CD1c-positive myeloid dendritic cell (primary cell): ENCODE data around the gene NRXN3.

ENCODE experiments used
- DNase-seq: peaks from one replicate; pipeline ENCODE4 v3.0.0-alpha.2; 2016; ENCODE audit errors: extremely low spot score

Gene NRXN3

DNA sequence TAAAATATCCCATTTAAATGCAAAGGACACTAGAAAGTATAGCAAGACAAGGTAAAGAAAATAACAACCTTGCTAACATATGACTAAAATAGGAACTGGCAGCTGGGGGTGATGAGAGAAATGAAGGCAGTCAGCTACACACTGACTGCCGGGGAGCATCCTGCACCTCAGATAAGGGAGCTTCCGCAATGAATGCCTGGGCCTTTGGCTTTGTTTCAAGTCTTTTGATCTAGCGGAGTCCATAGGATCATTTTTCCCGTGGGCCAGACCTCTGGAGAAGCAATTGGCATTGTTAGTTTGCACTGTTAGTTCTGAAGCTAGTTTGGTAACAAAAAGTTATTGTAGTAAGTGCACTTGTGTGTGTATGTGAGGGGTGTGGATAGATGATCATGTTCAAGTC lies 1401.2 kb downstream of the NRXN3 start:
- no peak for DNase-seq

DNA sequence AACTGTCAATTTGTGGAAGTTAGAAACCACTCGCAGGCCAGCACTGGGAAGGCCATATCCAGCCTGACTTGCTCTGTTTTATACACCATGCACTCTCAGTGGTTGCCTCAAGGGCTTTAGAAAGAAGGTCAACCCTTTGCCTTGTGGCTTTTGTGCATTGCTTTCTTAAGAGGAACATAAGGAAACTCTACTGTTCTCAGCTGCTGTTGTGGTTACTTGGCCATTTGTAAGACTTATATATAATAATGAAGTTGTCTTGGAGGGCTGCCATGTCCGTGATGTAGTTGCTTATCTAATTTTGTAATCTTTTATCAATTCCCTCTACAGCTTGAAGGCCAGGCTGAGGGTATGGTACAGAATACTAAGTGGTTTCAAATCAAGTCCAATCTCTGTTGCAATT lies 1403.3 kb downstream of the NRXN3 start:
- DNase-seq, result no peak

DNA sequence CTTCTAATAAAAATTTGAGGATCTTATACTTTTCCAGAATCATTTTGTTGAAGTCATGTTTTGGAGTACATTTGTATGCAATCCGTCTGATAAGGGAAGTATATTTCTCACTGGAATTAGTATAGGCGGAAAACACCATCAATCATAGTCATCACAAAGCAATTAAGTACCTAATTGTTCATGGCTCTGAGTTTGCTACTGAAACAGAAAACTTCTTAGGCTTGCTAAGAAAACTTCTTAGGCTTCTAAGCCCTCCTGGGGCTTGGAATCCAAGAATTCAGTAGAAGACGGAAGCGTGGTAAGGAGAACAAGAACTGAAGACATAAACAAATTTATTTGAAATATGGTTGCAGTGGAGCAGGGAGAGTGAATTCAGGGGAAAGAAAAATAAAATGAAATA lies 1404.9 kb downstream of the NRXN3 start:
- DNase-seq, result no peak

DNA sequence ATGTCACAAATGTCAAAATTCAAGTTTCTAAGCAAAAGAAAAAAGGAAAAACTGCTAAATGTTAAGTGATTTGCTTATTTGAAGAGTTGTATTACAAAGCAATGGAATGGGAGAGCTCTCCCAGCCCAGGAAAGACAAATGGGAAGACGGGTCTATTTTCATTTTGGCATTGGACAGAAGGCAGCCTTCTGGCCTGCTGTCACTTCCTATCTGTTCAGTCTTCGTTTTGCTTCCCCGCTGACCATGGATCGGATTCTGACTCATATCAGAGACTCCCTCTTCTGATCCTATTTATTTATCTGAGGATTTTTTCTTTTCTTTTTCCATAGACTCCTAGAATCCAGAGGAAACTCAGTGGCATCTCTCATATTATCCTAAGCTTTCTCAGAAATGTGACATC lies 1406.3 kb downstream of the NRXN3 start:
- DNase-seq, result no peak

DNA sequence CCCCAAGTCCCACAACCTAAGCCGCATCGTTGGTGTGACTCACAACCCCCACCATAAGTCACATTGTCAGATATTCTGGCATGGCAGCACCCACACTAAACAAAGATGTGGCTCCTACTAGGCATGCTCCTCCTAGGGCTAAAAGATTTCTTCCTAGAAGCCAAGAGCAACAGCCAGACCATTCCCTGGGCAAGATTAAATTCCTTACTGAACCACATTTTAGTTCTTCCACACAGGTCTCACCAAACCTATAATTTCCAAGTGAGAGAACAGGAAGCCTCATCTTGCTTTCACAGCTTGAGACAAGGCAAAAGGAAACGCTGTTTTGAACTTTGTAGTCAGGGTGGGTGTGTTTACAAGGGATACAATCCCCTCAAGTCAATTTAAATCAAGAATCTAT lies 1408.3 kb downstream of the NRXN3 start:
- DNase-seq, result no peak

DNA sequence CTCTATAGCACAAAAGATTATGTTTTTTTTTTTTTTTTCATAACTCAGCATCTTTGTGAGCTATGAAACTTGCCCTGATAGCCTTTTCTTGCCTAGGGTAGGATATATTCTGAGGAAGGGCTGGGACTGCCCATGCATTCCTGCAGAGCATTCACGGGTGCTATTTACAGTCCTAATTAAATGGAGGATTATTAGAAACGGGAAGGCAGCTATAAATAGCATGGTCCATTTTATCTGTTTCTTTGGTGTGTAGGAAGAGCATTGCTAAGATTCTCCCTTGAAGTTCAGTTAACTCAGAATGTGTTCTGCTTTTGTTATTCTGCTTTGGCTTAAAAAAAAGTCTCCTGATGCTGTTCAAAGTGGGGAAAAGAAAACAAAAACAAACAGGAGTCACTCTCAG lies 1410.2 kb downstream of the NRXN3 start:
- DNase-seq, result no peak

DNA sequence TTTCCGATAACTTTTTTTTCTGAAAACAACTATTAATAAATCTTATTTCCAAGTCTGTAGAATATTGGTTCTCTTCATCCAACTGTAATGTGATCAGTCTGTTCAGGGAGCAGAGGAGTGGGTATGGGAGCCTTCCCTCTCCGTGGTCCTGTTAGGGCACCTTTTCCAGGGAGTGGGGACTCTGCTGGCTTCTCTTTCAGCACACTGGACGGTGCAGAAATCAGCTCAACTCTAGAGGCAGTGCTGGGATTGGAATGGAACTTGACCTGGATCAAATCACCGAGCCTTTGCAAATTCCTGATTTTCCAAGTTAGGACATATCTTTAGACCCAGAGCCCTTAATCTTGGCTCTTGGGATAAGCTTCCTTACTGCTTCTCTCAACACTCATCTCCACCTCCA lies 1410.7 kb downstream of the NRXN3 start:
- DNase-seq, result no peak

DNA sequence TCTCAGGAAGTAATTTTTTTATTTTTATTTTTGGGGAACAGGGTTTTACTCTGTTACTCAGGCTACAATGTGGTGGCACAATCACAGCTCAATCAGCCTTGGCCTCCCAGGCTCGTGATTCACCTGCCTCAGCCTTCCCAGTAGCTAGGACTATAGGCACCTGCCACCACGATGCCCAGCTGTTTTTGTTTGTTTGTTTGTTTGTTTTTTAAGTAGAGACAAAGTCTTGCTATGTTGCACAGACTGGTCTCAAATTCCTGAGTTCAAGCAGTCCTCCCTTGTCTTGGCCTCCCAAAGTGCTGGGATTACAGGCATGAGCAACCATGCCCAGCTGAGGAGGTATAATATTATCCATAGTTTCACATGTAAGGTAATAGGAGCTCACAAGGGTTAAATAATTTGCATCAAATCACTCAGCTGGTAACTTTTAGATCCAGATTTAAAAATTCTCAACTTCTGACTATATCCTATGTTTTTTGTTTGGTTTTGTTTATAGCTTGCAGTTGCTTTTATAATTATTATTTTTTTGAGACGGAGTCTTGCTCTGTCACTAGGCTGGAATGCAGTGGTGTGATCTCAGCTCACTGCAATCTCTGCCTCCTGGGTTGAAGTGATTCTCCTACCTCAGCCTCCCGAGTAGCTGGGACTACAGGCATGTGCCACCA lies 1411.9 kb downstream of the NRXN3 start:
- no peak for DNase-seq

DNA sequence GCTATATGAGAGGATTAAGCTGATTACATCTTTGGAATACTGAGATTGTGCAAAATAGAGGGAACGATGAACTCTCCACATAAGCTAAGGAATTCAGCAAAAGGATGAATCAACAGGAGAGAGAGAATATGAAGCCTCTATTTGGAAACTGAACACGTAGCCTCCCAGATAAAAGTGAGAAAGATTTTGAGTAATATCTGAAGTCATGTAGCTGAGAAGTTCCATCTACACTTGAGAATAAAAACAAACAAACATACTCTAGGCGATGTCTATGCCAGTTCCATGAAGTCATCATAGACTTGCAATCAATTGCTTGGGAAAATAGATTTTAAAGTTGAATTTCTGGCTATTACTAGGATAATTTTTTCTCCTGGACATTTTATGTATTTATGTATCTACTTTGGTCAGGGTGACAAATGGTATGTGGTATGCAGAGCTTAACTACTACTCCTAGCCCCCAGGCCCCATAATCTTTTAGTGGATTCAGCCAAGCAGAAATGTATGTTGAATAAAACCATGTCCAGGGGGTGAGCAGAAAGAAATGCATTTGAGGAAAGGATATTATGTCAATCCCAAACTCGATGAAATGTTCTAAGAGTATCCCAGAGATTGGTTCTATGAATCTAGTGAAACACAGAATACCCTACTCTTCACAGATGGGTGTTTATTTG lies 1413.7 kb downstream of the NRXN3 start:
- no peak for DNase-seq

DNA sequence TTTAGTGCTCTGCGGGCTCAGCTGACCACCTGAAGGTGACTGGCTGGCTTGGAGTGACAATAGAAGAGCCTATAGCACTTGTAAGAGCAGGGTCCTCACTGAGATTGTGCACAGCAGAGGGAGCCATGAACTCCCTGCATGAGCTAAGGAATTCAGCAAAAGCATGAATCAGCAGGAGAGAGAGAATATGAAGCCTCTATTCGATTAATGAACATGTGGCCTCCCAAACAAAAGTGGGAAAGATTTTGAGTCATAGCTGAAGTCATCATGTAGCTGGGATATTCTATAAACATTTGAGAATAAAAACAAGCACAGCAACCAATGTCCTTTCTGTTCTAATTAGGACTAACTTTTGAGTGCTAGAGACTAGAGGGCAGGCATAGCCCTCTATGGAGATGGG lies 1414.5 kb downstream of the NRXN3 start:
- DNase-seq, result no peak

DNA sequence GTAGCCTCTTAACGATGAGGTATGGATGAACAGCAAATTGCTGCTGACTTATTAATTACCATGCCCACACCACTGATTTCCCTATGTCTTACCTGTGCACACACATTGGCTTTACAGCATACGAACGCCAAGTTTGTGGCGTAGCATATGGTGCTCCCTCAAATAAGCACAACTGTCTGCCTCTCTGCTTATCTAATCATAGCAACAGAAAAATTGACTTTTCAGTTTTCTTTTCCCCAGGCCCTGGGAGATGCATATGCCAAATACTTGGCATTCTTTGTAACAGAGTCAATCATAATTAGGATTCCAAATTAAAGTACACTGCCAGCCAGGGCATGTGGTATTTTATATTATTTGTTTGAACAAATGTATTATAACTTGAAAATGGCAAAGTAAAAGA lies 1415.7 kb downstream of the NRXN3 start:
- no peak for DNase-seq

DNA sequence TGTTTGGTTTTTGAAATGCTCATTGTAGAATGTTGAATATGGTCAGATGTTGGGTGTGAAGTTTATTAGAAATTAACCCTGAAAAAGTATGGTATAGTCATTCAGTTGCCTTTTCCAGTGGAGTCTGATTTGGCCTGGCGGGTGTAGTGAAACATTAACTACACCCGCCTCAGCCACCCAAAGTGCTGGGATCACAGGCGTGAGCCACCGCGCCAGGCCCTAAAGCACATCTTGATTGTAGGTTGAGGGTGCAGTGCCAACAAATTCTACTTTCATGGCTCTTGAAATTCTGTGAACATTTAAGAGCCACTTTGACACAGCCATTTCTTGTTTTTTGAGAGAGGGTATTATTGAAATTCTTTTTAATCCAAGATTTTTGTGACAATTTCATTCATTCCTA lies 1416.2 kb downstream of the NRXN3 start:
- no peak for DNase-seq

DNA sequence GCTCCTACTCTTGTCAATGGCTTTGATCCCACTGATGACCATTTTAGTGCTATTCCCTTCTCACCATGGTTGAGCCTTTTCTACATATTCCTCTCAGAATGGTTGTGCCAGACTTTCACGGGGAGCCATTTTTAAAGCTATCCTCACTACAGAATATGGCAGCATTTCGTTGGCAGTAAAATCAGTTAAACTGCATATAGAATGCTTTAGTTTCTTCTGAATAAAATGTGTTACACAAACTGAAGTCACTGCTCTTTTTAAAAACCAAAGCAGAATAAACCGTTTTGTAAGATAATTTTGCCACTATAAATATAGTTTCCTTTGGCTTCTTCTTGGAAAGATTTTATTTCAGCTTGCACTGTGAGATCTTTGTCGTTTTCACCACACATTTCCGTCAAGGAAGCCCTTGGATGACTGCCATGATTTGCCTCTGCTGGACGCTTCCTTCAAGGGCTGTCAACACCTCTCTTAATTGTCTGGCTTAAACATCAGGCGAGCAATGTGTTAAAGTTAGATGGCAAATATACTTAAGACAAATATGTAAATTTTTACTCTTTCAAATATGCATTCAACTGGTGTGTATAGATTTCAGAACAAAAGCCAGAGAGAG lies 1416.9 kb downstream of the NRXN3 start:
- no peak for DNase-seq

DNA sequence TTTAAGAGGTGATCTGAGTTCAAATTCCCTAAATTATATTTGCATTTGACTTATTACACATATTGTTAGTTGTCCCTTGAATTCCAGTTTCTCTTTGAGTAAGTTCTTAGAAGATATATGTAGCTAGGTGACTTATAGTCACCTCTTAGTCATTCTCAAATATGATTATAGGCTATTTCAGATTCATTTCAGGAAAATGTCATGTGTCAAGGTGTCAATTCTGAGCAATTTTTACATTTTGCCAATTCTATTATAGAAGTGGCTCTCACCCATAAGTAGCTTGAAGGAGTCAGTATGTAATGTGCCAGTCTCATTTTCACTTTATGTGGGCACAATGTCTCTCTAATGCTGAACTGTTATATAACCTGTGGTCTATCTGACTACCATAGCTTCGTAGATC lies 1417.7 kb downstream of the NRXN3 start:
- DNase-seq, result no peak

DNA sequence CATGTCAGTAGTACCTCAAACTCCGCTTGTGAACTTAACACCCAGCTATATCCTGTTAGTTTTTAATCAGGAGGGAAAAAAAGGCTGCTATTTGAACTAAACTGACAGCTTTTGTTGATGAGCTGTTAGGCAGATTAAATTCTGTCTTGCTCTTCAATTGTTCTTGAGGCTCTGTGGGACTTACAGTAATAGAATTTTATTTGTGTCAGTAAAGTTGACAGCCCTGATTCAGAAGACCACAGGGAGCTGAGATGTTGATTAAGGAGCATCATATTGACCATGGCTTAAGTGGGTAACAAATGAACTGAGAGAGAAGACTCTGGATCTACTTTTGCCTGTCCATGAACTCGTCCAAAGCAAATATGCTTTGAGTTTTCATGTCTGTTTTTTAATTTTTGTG lies 1418.2 kb downstream of the NRXN3 start:
- DNase-seq, result no peak

DNA sequence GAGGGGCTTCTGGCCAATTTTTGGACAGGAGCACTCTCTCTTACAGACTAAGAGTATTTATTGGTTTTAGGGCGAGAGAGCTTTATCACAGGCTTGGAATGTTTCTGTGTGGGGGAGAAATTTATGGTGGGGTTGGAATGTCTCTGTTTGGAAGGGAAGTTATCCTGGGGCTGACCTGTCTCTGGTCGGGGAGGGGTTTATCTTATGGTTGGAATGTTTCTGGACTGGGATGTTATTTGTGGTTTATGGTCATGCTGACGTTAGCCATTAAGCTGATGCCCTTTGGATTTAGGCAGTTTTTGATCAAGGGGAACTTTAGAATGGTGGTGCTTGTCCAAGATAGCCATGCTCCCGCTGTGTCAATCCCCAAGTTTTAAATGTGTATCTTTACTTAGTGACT lies 1426.4 kb downstream of the NRXN3 start:
- no peak for DNase-seq

DNA sequence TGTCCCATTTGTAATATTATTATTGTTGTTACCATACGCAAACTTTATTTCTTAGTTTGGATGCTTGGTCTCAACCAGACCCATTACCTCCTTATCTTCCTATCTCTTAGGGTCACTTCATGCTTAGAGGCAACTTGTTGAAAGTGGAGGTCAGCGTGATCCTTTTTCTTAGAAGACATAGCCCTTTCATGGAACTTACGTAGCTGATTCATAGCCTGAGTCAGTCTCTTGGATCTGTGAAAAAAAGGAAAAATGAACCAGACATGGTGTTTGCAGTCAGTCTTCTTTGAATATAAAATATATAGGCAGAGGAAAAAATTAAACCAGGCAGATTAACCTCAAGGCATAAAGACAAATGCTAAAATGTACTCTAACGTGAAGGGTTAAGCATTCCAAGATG lies 1427.4 kb downstream of the NRXN3 start:
- DNase-seq, result no peak

DNA sequence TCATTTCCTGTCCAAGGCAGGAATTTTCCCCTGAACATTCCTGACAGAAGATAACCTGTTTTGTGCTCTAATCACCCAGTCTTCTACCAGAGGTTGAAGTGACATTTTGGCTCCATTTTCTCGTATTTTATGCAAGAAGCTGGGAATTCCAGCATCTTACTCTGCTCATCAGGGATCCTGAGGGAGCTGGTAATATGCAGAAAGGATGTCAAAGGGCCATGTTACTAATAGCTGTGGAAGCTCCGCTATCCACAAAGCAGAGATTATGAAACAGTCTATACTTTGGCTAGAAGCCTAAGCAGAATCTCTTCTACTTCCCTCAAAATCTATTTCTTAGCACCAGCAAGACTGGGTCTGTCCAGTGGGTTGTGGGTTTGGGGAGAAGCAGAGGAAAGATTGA lies 1428.2 kb downstream of the NRXN3 start:
- no peak for DNase-seq

DNA sequence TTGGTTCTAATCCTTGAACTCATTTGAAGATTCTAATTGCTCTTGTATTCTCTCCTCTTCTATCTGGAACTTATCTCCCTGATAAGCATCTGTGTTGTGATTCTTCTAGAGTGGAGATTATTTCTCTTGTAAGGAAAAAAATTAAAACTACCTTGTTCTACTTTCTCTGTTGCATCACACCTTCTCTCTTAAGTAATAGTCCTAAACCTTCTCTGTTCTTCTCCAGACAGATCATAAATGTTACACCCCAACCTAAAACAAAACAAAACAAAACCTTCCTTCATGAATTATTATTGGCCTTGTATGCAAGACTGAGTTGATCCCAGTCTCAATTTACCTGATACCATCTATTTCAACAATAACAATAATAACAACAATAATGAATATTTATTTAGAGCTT lies 1429.1 kb downstream of the NRXN3 start:
- no peak for DNase-seq

DNA sequence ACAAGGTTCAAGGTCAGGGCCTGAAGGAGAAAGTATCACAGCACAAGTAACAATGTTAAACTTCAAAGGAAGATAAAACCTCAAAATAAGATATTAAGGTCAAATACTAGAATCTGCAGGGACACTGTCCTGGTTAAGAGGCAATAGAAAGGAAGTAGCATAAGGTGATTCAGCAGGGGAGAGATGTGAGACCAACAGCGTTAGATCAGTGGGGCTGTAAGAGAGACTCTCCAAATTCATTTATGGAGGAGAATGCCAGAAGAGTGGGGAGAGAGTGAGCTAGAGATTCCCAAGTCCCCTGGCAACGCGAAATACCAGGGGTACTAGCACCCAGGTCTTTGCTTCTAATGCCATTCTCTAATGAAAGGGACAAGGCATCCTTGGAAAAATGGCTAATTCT lies 1430.2 kb downstream of the NRXN3 start:
- DNase-seq, result no peak

DNA sequence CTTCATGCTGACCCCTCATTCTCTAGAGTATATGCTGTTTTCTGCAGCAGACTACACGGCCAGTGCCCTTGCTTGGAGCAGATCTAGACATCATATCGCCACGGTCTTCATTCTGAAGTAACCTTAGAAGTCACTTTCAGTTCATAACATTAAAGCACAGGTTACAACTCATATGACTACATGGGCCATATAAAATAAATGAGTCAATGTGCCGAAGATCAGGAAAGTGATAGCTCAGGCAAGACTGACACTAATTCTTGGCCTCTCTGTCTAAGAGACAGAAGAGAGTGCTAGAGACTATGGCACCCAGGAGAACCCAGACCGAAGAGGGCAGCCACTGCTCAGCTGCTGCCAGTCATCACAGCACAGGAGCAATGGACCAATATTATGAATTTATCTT lies 1431.4 kb downstream of the NRXN3 start:
- no peak for DNase-seq

DNA sequence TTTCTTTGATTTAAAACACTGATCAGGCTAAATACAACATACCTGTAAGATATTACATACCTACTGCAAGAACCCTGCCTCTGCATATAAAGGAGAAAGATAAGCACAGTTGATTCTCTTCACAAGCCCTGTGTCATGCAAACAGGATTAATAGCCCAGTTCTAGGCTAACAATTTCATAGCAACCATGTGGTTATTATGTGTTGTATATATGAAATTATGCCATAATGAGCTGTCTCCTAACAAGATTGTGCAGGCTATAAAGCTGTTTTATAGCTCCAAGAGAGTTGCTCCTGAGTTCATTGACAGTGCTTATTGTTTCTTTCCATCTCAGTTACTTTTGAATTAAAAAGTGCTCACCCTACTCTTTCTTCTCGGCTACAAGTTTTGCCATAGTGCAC lies 1431.9 kb downstream of the NRXN3 start:
- DNase-seq, result no peak

DNA sequence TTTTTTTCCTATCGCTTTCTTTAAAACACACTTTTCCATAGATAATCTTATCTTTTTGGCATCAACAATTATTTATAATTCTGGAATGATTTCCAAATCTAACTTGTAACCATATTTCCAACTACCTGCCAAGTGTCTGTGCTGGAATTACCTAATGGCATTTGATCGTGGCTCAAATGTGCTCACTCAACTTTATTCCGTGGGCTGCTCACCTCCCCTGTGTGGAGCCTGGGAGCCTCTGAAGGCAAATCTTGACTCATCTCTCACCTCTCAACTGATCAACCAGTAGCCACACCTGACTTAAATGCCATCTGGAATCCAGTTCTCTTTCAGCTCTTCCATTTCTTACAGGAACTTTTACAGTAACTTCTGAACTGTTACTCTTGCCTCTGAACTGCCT lies 1432.6 kb downstream of the NRXN3 start:
- no peak for DNase-seq

DNA sequence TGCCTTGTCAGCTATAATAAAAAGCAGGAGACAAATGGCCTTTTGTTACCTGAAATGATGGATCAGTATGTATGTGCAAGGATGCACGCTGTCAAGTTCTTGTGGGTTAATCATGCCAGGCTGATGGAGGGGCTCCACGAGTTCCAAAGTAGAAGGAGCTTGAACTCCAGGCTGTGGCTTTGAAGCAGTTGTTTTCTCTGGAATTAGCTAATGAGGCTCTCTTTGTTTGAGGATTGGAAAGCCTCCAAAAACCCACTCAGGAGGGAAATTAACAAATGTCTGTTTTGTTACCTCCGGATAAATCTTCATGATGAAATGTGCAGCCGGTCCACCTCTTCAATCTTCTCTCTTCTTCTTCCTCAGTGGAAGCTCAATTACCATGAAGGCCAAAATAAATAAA lies 1435.7 kb downstream of the NRXN3 start:
- DNase-seq, result no peak
